DOHH2 (cell line): Measurements from ENCODE around the gene DOCK4.

Source experiments
- H3F3A ChIP-seq: fragments of 200-600 bp; sonication (generic), shearing (Covaris generic); 2 replicates; pipeline ENCODE4 v1.6.0; 2016; ENCODE audit warnings: antibody characterized with exemption, mild to moderate bottlenecking; ENCODE audit not compliant: control insufficient read depth, insufficient read depth
- H3K27ac ChIP-seq: fragments of 200-600 bp; sonication (generic); 2 replicates; pipeline ENCODE4 v1.5.1; 2014; ENCODE audit warnings: low read depth, mild to moderate bottlenecking, low read length, moderate library complexity
- H3K27me3 ChIP-seq: fragments of 200-600 bp; sonication (generic); 2 replicates; pipeline ENCODE4 v1.6.1; 2014; ENCODE audit warnings: mild to moderate bottlenecking, low read length, mixed read lengths; ENCODE audit not compliant: control insufficient read depth
- H3K36me3 ChIP-seq: fragments of 200-600 bp; sonication (generic); 2 replicates; pipeline ENCODE4 v1.6.1; 2014; ENCODE audit warnings: mild to moderate bottlenecking, low read length, moderate library complexity, mixed read lengths; ENCODE audit not compliant: control insufficient read depth
- H3K4me1 ChIP-seq: fragments of 200-600 bp; sonication (generic); 2 replicates; pipeline ENCODE4 v1.6.1; 2014; ENCODE audit warnings: mild to moderate bottlenecking, low read length, mixed read lengths; ENCODE audit not compliant: control insufficient read depth
- H3K4me2 ChIP-seq: fragments of 200-600 bp; sonication (generic); 2 replicates; pipeline ENCODE4 v1.6.0; 2014; ENCODE audit warnings: mild to moderate bottlenecking, low read length, moderate library complexity
- H3K4me3 ChIP-seq: fragments of 200-600 bp; sonication (generic); 2 replicates; pipeline ENCODE4 v1.5.1; 2014; ENCODE audit warnings: mild to moderate bottlenecking, low read length, mixed read lengths
- H3K79me2 ChIP-seq: fragments of 200-600 bp; sonication (generic); 2 replicates; pipeline ENCODE4 v1.6.1; 2014; ENCODE audit warnings: mild to moderate bottlenecking, low read length, mixed read lengths; ENCODE audit not compliant: control insufficient read depth
- H3K9me2 ChIP-seq: fragments of 200-600 bp; sonication (generic); replicated peaks from 2 replicates; pipeline ENCODE4 v1.6.1; 2014; ENCODE audit warnings: mild to moderate bottlenecking, low read length, mixed read lengths; ENCODE audit not compliant: control insufficient read depth
- H3K9me3 ChIP-seq: fragments of 200-600 bp; sonication (generic); 2 replicates; pipeline ENCODE4 v1.6.1; 2014; ENCODE audit warnings: antibody characterized with exemption, low read length, mixed read lengths; ENCODE audit not compliant: control insufficient read depth, insufficient read depth
- H4K20me1 ChIP-seq: fragments of 200-600 bp; sonication (generic); 2 replicates; pipeline ENCODE4 v1.6.0; 2014; ENCODE audit warnings: low read depth, mild to moderate bottlenecking, antibody characterized with exemption, low read length, moderate library complexity; ENCODE audit not compliant: control insufficient read depth, insufficient read depth
- EZH2phosphoT487 ChIP-seq: fragments of 200-600 bp; sonication (generic); IDR thresholded peaks from 2 replicates; pipeline ENCODE4 v1.6.1; 2017; ENCODE audit warnings: borderline replicate concordance, mild to moderate bottlenecking, antibody characterized with exemption, low read length, moderate library complexity, mixed read lengths
- TF ChIP-seq, protein P1 (sequence below): fragments of 200-600 bp; sonication (generic); IDR thresholded peaks from one replicate; pipeline ENCODE4 v1.5.1; 2014; ENCODE audit warnings: antibody characterized with exemption, mild to moderate bottlenecking, low read depth, low read length; ENCODE audit not compliant: poor library complexity, severe bottlenecking

Gene DOCK4

GRCh38 chr7:112014347-112014746 lies 191.9 kb downstream of the DOCK4 start:
- H4K20me1 ChIP-seq = no peaks in the 10 kb centered on the region
- H3K27me3 ChIP-seq = no peaks in the 10 kb centered on the region
- TF ChIP-seq EZH2phosphoT487 = no peak
- TF ChIP-seq, protein P1, sequence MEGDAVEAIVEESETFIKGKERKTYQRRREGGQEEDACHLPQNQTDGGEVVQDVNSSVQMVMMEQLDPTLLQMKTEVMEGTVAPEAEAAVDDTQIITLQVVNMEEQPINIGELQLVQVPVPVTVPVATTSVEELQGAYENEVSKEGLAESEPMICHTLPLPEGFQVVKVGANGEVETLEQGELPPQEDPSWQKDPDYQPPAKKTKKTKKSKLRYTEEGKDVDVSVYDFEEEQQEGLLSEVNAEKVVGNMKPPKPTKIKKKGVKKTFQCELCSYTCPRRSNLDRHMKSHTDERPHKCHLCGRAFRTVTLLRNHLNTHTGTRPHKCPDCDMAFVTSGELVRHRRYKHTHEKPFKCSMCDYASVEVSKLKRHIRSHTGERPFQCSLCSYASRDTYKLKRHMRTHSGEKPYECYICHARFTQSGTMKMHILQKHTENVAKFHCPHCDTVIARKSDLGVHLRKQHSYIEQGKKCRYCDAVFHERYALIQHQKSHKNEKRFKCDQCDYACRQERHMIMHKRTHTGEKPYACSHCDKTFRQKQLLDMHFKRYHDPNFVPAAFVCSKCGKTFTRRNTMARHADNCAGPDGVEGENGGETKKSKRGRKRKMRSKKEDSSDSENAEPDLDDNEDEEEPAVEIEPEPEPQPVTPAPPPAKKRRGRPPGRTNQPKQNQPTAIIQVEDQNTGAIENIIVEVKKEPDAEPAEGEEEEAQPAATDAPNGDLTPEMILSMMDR = no peak
- H3K4me1 ChIP-seq = no peaks in the 10 kb centered on the region
- no peaks in the 10 kb centered on the region for H3K9me2 ChIP-seq
- no peak overlapping the region for H3K27ac ChIP-seq
- no peaks in the 10 kb centered on the region for H3K79me2 ChIP-seq
- no peak overlapping the region for H3K4me2 ChIP-seq
- H3K9me3 ChIP-seq = no peaks in the 10 kb centered on the region
- no peaks in the 10 kb centered on the region for H3F3A ChIP-seq
- H3K4me3 ChIP-seq = no peak overlapping the region
- no peaks in the 10 kb centered on the region for H3K36me3 ChIP-seq

DNA sequence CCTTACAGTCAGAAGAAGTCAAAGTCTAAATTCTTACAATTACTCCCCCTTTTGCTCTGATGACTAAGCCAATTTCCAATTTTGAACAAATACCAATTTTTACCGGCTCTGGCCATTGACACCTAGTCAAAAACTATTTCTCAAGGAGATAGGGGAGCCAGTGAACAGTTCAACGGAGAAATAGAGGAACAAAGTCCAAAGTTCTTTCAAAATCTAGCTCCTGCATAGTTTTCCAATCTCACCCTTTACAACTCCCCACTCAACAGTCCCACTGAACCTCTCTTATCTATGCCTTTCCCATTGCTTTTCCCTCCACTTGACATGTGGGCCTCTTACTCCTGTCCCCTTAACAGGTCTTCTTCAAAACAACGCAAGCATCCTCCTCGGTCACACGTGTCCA lies 192.9 kb downstream of the DOCK4 start:
- H3K9me3 ChIP-seq = no peaks in the 10 kb centered on the region
- no peak overlapping the region for H3K4me3 ChIP-seq
- no peaks in the 10 kb centered on the region for H3F3A ChIP-seq
- H3K27ac ChIP-seq = no peak overlapping the region
- H3K4me2 ChIP-seq = no peak overlapping the region
- no peak for TF ChIP-seq EZH2phosphoT487
- TF ChIP-seq, protein P1 = no peak
- H3K79me2 ChIP-seq = no peaks in the 10 kb centered on the region
- H3K36me3 ChIP-seq = no peaks in the 10 kb centered on the region
- H4K20me1 ChIP-seq = no peaks in the 10 kb centered on the region
- H3K4me1 ChIP-seq = no peaks in the 10 kb centered on the region
- no peaks in the 10 kb centered on the region for H3K27me3 ChIP-seq
- H3K9me2 ChIP-seq = no peaks in the 10 kb centered on the region

DNA sequence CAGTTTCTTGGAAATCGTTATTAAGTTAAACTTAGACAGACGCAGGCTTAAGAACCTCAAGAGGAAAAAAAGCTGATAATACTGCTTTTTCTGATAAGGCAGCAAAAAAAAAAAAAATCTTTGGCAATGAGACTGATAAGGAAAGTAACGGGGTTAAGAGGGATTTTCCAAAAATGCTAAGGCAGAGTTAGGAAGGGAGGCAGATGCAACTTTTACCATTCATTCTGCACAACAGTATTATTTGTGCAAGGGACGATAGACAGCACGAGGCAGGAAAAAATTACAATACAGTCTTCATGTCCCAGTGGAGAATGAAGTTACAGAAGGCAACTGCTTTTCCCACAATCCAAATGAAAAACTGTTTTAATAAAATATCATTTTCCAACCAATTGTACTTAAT lies 194.0 kb downstream of the DOCK4 start:
- no peaks in the 10 kb centered on the region for H3K79me2 ChIP-seq
- H3F3A ChIP-seq = no peaks in the 10 kb centered on the region
- H3K27me3 ChIP-seq = no peaks in the 10 kb centered on the region
- no peaks in the 10 kb centered on the region for H4K20me1 ChIP-seq
- no peaks in the 10 kb centered on the region for H3K9me3 ChIP-seq
- H3K4me1 ChIP-seq = no peaks in the 10 kb centered on the region
- no peaks in the 10 kb centered on the region for H3K9me2 ChIP-seq
- H3K27ac ChIP-seq = no peak overlapping the region
- no peak overlapping the region for H3K4me3 ChIP-seq
- TF ChIP-seq, protein P1 = no peak
- TF ChIP-seq EZH2phosphoT487 = no peak
- H3K36me3 ChIP-seq = no peaks in the 10 kb centered on the region
- no peak overlapping the region for H3K4me2 ChIP-seq

DNA sequence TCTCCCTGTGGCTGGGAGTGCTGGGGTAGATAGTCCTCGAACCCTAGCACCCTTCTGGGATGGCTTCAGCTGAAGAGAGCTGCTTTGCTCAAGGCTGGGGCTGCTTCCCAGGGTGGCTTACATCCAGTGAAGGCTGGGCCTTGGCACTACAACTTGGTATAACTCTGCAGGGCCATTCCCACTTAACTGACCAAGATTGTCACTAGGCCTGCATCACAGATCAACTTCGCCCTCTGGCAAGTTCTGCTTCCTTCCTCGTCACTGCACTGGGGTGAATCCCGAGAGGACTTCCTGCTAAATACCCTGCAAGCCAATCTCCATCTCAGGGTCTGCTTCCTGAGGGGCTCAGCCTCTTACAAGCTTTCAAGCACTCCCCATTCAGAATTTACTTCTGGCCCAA lies 195.2 kb downstream of the DOCK4 start:
- Histone ChIP-seq H3K9me2 (no peaks in the 10 kb centered on the region), H3F3A (no peaks in the 10 kb centered on the region), H4K20me1 (no peaks in the 10 kb centered on the region), H3K4me3 (no peak overlapping the region), H3K4me1 (no peaks in the 10 kb centered on the region), H3K4me2 (no peak overlapping the region), H3K9me3 (no peaks in the 10 kb centered on the region), H3K36me3 (no peaks in the 10 kb centered on the region), H3K27me3 (no peaks in the 10 kb centered on the region), H3K27ac (no peak overlapping the region), H3K79me2 (no peaks in the 10 kb centered on the region)
- no peak for TF ChIP-seq EZH2phosphoT487
- TF ChIP-seq, protein P1 = no peak
